GM12865 (cell line): ENCODE data around the gene DNMT3A.

Source experiments
- DNase-seq: peaks from one replicate; pipeline ENCODE4 v3.0.0; 2010; ENCODE audit warnings: low read depth
- H3K4me3 ChIP-seq: 2 replicates; pipeline ENCODE4 v1.5.1; 2011; ENCODE audit warnings: mild to moderate bottlenecking, low read depth, low read length, control low read depth
- TF ChIP-seq, protein P1 (sequence below): IDR thresholded peaks from 2 replicates; pipeline ENCODE4 v1.5.1; 2011; ENCODE audit warnings: low read length, control low read depth, low read depth, inconsistent platforms; ENCODE audit not compliant: insufficient read depth; ENCODE audit errors: missing control alignments

The DNMT3A gene

GRCh38 chr2:25232248-25232825 is 109.4 kb downstream of the DNMT3A start:
- DNase-seq: no peak
- TF ChIP-seq, protein P1, sequence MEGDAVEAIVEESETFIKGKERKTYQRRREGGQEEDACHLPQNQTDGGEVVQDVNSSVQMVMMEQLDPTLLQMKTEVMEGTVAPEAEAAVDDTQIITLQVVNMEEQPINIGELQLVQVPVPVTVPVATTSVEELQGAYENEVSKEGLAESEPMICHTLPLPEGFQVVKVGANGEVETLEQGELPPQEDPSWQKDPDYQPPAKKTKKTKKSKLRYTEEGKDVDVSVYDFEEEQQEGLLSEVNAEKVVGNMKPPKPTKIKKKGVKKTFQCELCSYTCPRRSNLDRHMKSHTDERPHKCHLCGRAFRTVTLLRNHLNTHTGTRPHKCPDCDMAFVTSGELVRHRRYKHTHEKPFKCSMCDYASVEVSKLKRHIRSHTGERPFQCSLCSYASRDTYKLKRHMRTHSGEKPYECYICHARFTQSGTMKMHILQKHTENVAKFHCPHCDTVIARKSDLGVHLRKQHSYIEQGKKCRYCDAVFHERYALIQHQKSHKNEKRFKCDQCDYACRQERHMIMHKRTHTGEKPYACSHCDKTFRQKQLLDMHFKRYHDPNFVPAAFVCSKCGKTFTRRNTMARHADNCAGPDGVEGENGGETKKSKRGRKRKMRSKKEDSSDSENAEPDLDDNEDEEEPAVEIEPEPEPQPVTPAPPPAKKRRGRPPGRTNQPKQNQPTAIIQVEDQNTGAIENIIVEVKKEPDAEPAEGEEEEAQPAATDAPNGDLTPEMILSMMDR: no peak
- H3K4me3 ChIP-seq: no peak overlapping the region

- TF ChIP-seq, protein P1: no peak
- DNase-seq: no peak
- H3K4me3 ChIP-seq: no peak overlapping the region
These were observed 110.8 kb downstream of the DNMT3A start for GRCh38 chr2:25230948-25231311.

GRCh38 chr2:25230198-25230947 is 111.4 kb downstream of the DNMT3A start:
- no peak overlapping the region for H3K4me3 ChIP-seq
- TF ChIP-seq, protein P1: no peak
- no peak for DNase-seq

DNA sequence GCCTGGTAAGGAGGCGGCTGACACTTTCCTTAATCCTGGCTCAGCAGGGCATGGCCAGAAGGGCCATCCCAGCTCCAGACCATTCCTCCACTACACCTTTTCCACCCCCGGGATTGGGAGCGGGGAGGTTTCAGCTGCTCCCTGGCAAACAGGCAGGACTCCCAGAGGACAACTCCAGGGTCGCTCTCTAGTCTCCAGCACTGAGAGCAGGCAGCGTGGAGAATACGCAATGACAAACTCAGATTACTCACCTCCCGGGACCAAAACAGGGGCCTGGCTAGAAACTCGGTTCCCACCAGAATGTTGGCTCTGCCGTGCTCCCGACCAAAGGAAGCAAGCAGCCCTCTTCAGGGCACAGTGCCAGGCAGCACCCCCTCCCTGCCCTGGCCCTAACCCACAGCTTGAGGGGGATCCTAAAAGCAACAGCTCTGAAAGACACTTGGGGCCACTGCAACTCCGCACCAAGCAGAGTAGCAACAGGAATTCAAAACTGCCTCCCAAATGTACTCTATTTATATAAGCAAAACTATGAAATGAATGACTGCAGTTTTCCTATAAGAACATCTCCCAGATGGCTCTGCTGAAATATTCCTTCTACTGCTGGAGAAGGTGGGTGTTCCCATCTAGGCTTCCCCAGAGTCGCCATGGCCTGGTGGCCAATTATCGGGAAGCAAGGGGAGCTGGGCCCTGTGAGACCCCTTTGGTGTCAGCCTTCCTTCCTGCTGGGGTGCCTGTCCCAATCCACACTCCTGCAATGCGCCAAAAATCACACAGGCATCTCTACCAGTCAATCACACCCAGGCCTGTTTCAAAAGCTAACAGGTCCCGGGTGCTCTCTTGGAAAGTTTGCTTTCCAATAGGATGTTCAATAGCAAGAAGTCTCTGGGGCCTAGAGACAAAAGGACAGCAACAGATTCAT is 112.2 kb downstream of the DNMT3A start:
- no peak for DNase-seq
- TF ChIP-seq, protein P1: no peak
- H3K4me3 ChIP-seq: no peak overlapping the region

DNA sequence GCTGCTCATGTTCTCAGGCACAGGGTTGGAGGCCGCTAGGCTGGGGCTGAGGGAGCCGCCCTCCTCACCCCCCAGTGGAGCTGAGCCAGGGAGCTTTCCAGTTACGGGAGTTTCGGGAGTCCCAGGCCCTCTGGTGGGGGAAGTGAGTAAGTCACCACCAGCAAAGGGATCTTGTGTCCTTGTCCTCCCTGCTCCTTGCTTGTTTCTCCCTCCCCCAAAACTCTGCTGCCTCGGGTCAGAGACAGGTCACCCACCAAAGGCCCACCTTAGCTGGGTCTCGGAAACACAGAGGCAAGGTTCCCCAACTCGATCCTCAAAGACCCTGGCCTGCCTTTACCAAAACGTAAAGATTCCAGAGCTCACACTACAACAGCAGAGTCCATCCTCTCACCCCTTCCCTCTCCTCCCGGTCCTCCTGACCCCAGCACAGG is 112.9 kb downstream of the DNMT3A start:
- TF ChIP-seq, protein P1: peak; percentile 68
- no peak overlapping the region for H3K4me3 ChIP-seq
- DNase-seq: peak; percentile 69

- DNase-seq: no peak
- TF ChIP-seq, protein P1: no peak
- H3K4me3 ChIP-seq: no peak overlapping the region
These were observed 114.1 kb downstream of the DNMT3A start for GRCh38 chr2:25227576-25227975.
